Testis (tissue), 3 donors: Measurements from ENCODE around the gene NAP1L5. TPM values are rescaled to one million over a fixed set of nuclear protein-coding genes. Genes with fewer than 3 reads are reported as not detected.

ENCODE experiments used
- DNase-seq: peaks from one replicate; pipeline ENCODE4 v3.0.0-alpha.2; 2019
- H3K27ac ChIP-seq, 2 donors: fragments of 200-600 bp; sonication (generic); one replicate each; pipeline ENCODE4 v1.5.1; 2019
- H3K27me3 ChIP-seq: fragments of 200-600 bp; sonication (generic); one replicate; pipeline ENCODE4 v1.5.1; 2019
- H3K36me3 ChIP-seq: fragments of 200-600 bp; sonication (generic); one replicate; pipeline ENCODE4 v1.5.1; 2017; ENCODE audit warnings: low read depth; ENCODE audit errors: missing control alignments
- H3K4me1 ChIP-seq: fragments of 200-600 bp; sonication (generic); one replicate; pipeline ENCODE4 v1.5.1; 2019
- H3K4me3 ChIP-seq, 2 donors: fragments of 200-600 bp; sonication (generic); one replicate each; pipeline ENCODE4 v1.5.1; 2017 to 2019
- H3K9me3 ChIP-seq: fragments of 200-600 bp; sonication (generic); one replicate; pipeline ENCODE4 v1.5.1; 2017
- CTCF ChIP-seq, 3 experiments: fragments of 450-650 bp in 2 of 3; fragments of 200-600 bp in 1 of 3; sonication (generic) in 1 of 3; IDR thresholded peaks; one replicate each; pipeline ENCODE4 v1.5.1; 2016 to 2019; ENCODE audit warnings: antibody characterized with exemption in 3 of 3, mild to moderate bottlenecking in 2 of 3, moderate library complexity in 1 of 3
- POLR2A ChIP-seq: fragments of 450-650 bp; IDR thresholded peaks from one replicate; pipeline ENCODE4 v1.6.1; 2017; ENCODE audit warnings: antibody characterized with exemption, mild to moderate bottlenecking, moderate library complexity
- WGBS, 2 donors: methylation state at CpG; one replicate each; pipeline ENCODE4 v1.1.5; 2018; 5-methylcytosine and 5-hydroxymethylcytosine counted together
- intact Hi-C: fragments of 100-400 bp; cut with DNase I; formaldehyde crosslinking; loops from one replicate; pipeline ENCODE4 v1.15.1; 2023; ENCODE audit warnings: low total_unique reads
- polyA plus RNA-seq: library from polyadenylated mRNA; stranded (reverse); fragments of 350-450 nt; fragmentation: Illumina TruSeq; extraction: RNeasy Lipid Tissue Mini Kit (QIAGEN cat#74804); gene quantifications from one replicate; pipeline ENCODE4 v1.2.3, GENCODE V29; 2014; ENCODE audit warnings: low read depth, low replicate concordance; ENCODE audit not compliant: insufficient read depth
- total RNA-seq, 2 donors: library from RNA; depleted of rRNA; stranded (reverse); fragments of >200 nt; gene quantifications; one replicate each; pipeline ENCODE4 v1.2.3, GENCODE V29; 2016

NAP1L5 gene
- total and polyA plus RNA-seq, 3 donors from 2014 or later = 13.9 to 16.1 (median 15.4) TPM

GRCh38 chr4:88709989-88710388 lies 12.4 kb upstream of the NAP1L5 start:
- Histone ChIP-seq H3K36me3 (no peaks in the 10 kb centered on the region), H3K9me3 (no peaks in the 10 kb centered on the region), H3K27me3 (no peaks in the 10 kb centered on the region), H3K4me1 (peaks cover 4% of the 10 kb centered on the region), H3K27ac (no peak overlapping the region), H3K4me3 (no peak overlapping the region)
- DNase-seq = no peak
- 95 to 97% methylated on average over 1 of the region's 1 CpG for WGBS, 2 donors
- no peak for TF ChIP-seq POLR2A
- TF ChIP-seq CTCF (IDR thresholded peaks at IDR 0.05) = no peak
- intact Hi-C loops = loop anchor here (10.0 kb wide), 1 partner anchor 315 kb away; no protein-coding TSS in a partner anchor

- peaks cover 4% of the 10 kb centered on the region for H3K4me1 ChIP-seq
- WGBS, 2 donors = 33% methylated on average over 9 of the region's 9 CpGs
- H3K4me3 ChIP-seq = no peak overlapping the region
- H3K9me3 ChIP-seq = no peaks in the 10 kb centered on the region
- TF ChIP-seq POLR2A (no peak), CTCF (IDR thresholded peaks at IDR 0.05) (peak; percentile 17 to 73 (median 62))
- H3K27ac ChIP-seq = peak overlapping the region in 1 of 2 donors; percentile 17
- peak; percentile 51 for DNase-seq
- intact Hi-C loops = loop anchor here (10.0 kb wide), 1 partner anchor 318 kb away; no protein-coding TSS in a partner anchor
- H3K36me3 ChIP-seq = no peaks in the 10 kb centered on the region
- no peaks in the 10 kb centered on the region for H3K27me3 ChIP-seq
These were observed 8.9 kb upstream of the NAP1L5 start for GRCh38 chr4:88706574-88706973.

GRCh38 chr4:88705805-88706492 lies 8.3 kb upstream of the NAP1L5 start:
- no peak for DNase-seq
- intact Hi-C loops = loop anchor here (10.0 kb wide), 1 partner anchor 319 kb away; no protein-coding TSS in a partner anchor
- Histone ChIP-seq H3K4me1 (peaks cover 4% of the 10 kb centered on the region), H3K27me3 (no peaks in the 10 kb centered on the region), H3K9me3 (no peaks in the 10 kb centered on the region), H3K4me3 (no peak overlapping the region), H3K27ac (no peak overlapping the region), H3K36me3 (no peaks in the 10 kb centered on the region)
- no peak for TF ChIP-seq POLR2A
- TF ChIP-seq CTCF (IDR thresholded peaks at IDR 0.05) = no peak
- WGBS, 2 donors = 63 to 70% methylated on average over 3 of the region's 3 CpGs

DNA sequence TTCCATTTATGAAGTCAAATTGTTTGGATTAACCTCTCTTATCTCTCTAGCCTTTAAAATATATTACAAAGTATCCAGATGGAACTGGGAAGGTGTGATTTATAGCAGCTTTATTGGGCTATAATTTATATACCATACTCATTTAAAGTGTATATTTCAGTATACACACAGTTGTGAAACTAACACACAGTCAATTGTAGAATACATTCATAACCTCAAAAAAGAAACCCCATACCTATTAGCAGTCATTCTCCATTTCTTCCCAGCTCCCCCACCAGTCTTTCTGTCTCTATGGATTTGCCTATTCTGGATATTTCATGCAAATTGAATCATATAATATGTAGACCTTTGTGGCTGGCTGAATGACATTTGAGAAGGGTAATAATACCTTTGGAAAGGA lies 7.6 kb upstream of the NAP1L5 start:
- H3K27me3 ChIP-seq = no peaks in the 10 kb centered on the region
- peaks cover 4% of the 10 kb centered on the region for H3K4me1 ChIP-seq
- no peak overlapping the region for H3K27ac ChIP-seq
- no peaks in the 10 kb centered on the region for H3K36me3 ChIP-seq
- intact Hi-C loops = loop anchor here (10.0 kb wide), 1 partner anchor 320 kb away; no protein-coding TSS in a partner anchor
- no peak for TF ChIP-seq POLR2A
- TF ChIP-seq CTCF (IDR thresholded peaks at IDR 0.05) = no peak
- DNase-seq = no peak
- no peaks in the 10 kb centered on the region for H3K9me3 ChIP-seq
- no peak overlapping the region for H3K4me3 ChIP-seq

- intact Hi-C loops = loop anchor here (10.0 kb wide), 1 partner anchor 322 kb away; no protein-coding TSS in a partner anchor
- Histone ChIP-seq H3K9me3 (no peaks in the 10 kb centered on the region), H3K36me3 (no peaks in the 10 kb centered on the region), H3K4me1 (peaks cover 4% of the 10 kb centered on the region), H3K27ac (no peak overlapping the region), H3K27me3 (no peaks in the 10 kb centered on the region), H3K4me3 (no peak overlapping the region)
- TF ChIP-seq CTCF (IDR thresholded peaks at IDR 0.05) (no peak), POLR2A (no peak)
- no peak for DNase-seq
- WGBS, 2 donors = 60 to 90% methylated on average over 1 to 2 of the region's 2 CpGs
These were observed 5.2 kb upstream of the NAP1L5 start for GRCh38 chr4:88702782-88703181.
